GM21423 (cell line): ENCODE results near the gene MISP3.
A peak's percentile ranks its signal among the peaks of the same experiment; 100 is the strongest.

Source experiments
- ATAC-seq: cut with Tn5 transposase; IDR thresholded peaks from one replicate; pipeline ENCODE4 v1.9.1; 2021; ENCODE audit warnings: mild to moderate bottlenecking, moderate library complexity; ENCODE audit not compliant: unreplicated experiment

MISP3 gene

GRCh38 chr19:14078411-14078810 lies 5.8 kb downstream of the MISP3 start:
- ATAC-seq: no peak

- peak; percentile 86 for ATAC-seq
Measured at GRCh38 chr19:14080887-14081796, 8.6 kb downstream of the MISP3 start.

- ATAC-seq: peak; percentile 14
Measured at GRCh38 chr19:14081797-14082674, 9.4 kb downstream of the MISP3 start.

- no peak for ATAC-seq
Measured at GRCh38 chr19:14082675-14082960, 10.0 kb downstream of the MISP3 start.

- ATAC-seq: no peak
Measured at GRCh38 chr19:14085309-14085995, 12.9 kb downstream of the MISP3 start, which contains the start of gene C19orf67. TSS of gene C19orf67 (minus strand) at chr19:14085783. CDS start at chr19:14085627, 156 bp downstream.

- no peak for ATAC-seq
Measured at GRCh38 chr19:14086098-14086497, 13.5 kb downstream of the MISP3 start.

- no peak for ATAC-seq
Measured at GRCh38 chr19:14088634-14089411, 16.2 kb downstream of the MISP3 start.

- no peak for ATAC-seq
Measured at GRCh38 chr19:14089412-14089661, 16.8 kb downstream of the MISP3 start.

- ATAC-seq: no peak
Measured at GRCh38 chr19:14089662-14090508, 17.3 kb downstream of the MISP3 start.

- ATAC-seq: peak; percentile 40
Measured at GRCh38 chr19:14090509-14091080, 18.0 kb downstream of the MISP3 start, which contains the start of gene SAMD1. TSS of gene SAMD1 (minus strand) at chr19:14090751.

- ATAC-seq: peak; percentile 57
Measured at GRCh38 chr19:14091081-14091812, 18.7 kb downstream of the MISP3 start.

GRCh38 chr19:14091813-14092462 lies 19.4 kb downstream of the MISP3 start:
- peak; percentile 5 for ATAC-seq

- ATAC-seq: no peak
Measured at GRCh38 chr19:14093117-14093823, 20.7 kb downstream of the MISP3 start.

- ATAC-seq: no peak
Measured at GRCh38 chr19:14094854-14095253, 22.3 kb downstream of the MISP3 start.

GRCh38 chr19:14096272-14096992 lies 23.8 kb downstream of the MISP3 start:
- no peak for ATAC-seq

GRCh38 chr19:14097532-14098151 lies 25.1 kb downstream of the MISP3 start:
- no peak for ATAC-seq
